Effector memory CD8-positive, alpha-beta T cell (primary cell): ENCODE measurements around the gene PER2.

Experiments
- ATAC-seq: fragments of 150-1000 bp; cut with Tn5 transposase; replicated peaks from 2 replicates; pipeline ENCODE4 v1.10.0; 2021; ENCODE audit warnings: mild to moderate bottlenecking, moderate library complexity
- DNase-seq, 3 experiments: peaks; one replicate each; pipeline ENCODE4 v3.0.0; 2021
- H3K27ac Mint-ChIP-seq, 2 donors: one replicate each; pipeline ENCODE4 v1.8.0; 2022; ENCODE audit warnings: mild to moderate bottlenecking in 2 of 2, mixed read lengths in 2 of 2, moderate library complexity in 2 of 2
- H3K27me3 Mint-ChIP-seq, 2 donors: one replicate each; pipeline ENCODE4 v1.8.0; 2022; ENCODE audit warnings: mixed read lengths in 2 of 2
- H3K36me3 Mint-ChIP-seq: one replicate; pipeline ENCODE4 v1.8.0; 2022; ENCODE audit warnings: mild to moderate bottlenecking, moderate library complexity, mixed read lengths; ENCODE audit not compliant: insufficient read depth
- H3K4me1 Mint-ChIP-seq, 2 donors: one replicate each; pipeline ENCODE4 v1.8.0; 2022; ENCODE audit warnings: low read depth in 2 of 2, mixed read lengths in 2 of 2
- H3K4me3 Mint-ChIP-seq, 2 donors: one replicate each; pipeline ENCODE4 v1.8.0; 2022; ENCODE audit warnings: mild to moderate bottlenecking in 2 of 2, mixed read lengths in 2 of 2, moderate library complexity in 2 of 2
- H3K9me3 Mint-ChIP-seq, 2 donors: one replicate each; pipeline ENCODE4 v1.8.0; 2022; ENCODE audit warnings: mixed read lengths in 2 of 2

The PER2 gene

DNA sequence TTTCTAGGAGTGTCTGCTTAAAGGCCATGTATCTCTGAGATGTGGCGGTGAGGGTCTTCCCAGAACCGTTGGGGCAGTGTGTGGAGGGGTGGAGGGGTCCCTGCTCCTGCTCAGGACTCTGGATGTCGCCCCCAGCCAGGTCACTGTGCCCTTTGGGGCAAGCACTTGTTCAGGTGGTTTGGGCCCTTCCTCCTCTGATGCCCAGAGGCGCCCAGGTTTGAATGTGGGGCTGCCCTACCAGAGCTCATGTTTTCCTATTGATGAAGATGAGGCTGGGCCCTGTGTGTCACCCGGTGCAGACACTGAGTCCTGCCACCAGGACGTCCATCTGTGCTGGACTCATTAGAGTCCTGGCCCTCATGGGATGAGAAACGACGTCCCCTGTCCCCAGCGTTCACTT lies 14.3 kb upstream of the PER2 start:
- Mint-ChIP-seq H3K9me3 (no peaks in the 10 kb centered on the region), H3K36me3 (no peaks in the 10 kb centered on the region), H3K27me3 (peaks cover 11 to 72% of the 10 kb centered on the region in 2 donors), H3K4me1 (peaks cover 0 to 2% of the 10 kb centered on the region in 2 donors), H3K27ac (no peak overlapping the region), H3K4me3 (no peak overlapping the region)
- no peak for DNase-seq
- no peak for ATAC-seq

- no peak for DNase-seq
- ATAC-seq = no peak
- Mint-ChIP-seq H3K9me3 (no peaks in the 10 kb centered on the region), H3K4me1 (peaks cover 0 to 2% of the 10 kb centered on the region in 2 donors), H3K27me3 (peaks cover 13 to 71% of the 10 kb centered on the region in 2 donors), H3K36me3 (no peaks in the 10 kb centered on the region), H3K27ac (no peak overlapping the region), H3K4me3 (no peak overlapping the region)
Measured at GRCh38 chr2:238302087-238302486, 13.7 kb upstream of the PER2 start.

DNA sequence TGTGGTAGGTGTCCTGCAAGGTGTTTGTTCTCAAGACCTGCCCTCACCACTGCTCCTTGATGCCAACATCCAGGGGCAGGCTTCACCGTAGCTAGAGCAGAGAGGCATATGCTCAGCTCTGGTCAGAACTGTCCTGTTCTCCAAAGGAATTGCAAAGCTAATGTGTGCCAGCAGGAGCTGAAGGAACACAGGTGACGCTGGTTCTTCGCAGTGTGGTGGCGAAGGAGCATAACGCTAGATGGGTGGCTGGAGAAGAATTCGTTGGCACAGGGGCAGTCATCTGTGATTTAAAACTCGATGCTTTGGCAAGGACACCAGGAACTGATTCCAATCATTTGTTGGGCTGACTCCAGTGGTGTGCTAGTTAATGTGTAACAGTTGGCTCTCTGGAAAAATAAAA lies 11.4 kb upstream of the PER2 start:
- Mint-ChIP-seq H3K4me1 (no peaks in the 10 kb centered on the region), H3K4me3 (no peak overlapping the region), H3K27me3 (peaks cover 24 to 71% of the 10 kb centered on the region in 2 donors), H3K9me3 (no peaks in the 10 kb centered on the region), H3K27ac (no peak overlapping the region), H3K36me3 (no peaks in the 10 kb centered on the region)
- DNase-seq (no peak), ATAC-seq (no peak)

- Mint-ChIP-seq H3K27me3 (peaks cover 16 to 57% of the 10 kb centered on the region in 2 donors), H3K4me1 (no peaks in the 10 kb centered on the region), H3K27ac (no peak overlapping the region), H3K9me3 (no peaks in the 10 kb centered on the region), H3K36me3 (no peaks in the 10 kb centered on the region), H3K4me3 (no peak overlapping the region)
- no peak for DNase-seq
- ATAC-seq = no peak
Measured at GRCh38 chr2:238296638-238297457, 8.4 kb upstream of the PER2 start.

- Mint-ChIP-seq H3K27me3 (peaks cover 15 to 53% of the 10 kb centered on the region in 2 donors), H3K27ac (no peak overlapping the region), H3K4me3 (no peak overlapping the region), H3K9me3 (no peaks in the 10 kb centered on the region), H3K36me3 (no peaks in the 10 kb centered on the region), H3K4me1 (peaks cover 3% of the 10 kb centered on the region in 2 donors)
- ATAC-seq (no peak), DNase-seq (no peak)
Measured at GRCh38 chr2:238295144-238296112, 7.0 kb upstream of the PER2 start.

DNA sequence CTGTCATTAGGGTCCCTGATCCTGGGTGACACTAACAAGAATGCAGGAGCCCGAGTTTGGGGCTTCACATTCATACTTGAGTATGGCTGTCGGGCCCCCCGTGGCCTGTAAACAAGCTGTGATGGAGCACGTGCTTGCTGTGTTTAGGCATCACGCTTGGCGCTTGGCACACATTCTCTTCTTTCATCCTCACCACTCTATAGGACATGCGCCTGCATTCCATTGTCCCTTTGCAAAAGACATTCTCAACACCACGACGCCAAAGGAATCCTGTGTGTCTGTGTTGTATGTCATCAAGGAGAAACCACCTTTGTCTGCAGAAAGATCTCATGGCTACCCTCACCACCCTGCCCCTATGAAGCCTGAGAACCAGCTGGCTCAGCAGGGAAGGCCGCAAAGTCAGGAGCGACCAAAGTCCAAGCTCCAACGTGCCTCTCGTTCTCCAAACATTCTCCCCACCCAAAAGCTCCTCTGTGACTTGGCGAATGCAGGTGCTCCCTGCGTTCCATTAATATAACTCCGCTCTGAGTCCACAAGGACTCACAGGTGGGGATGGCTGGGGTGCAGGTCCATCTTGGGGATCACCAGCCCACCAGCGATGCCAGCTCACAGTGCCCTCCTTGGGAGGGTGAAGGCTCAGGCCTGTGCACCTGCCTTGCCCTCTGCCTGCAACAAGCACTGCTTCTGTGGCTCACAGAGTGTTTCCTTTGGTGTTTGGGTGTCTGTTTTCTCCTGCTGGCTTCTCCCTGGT lies 6.2 kb upstream of the PER2 start:
- Mint-ChIP-seq H3K4me3 (no peak overlapping the region), H3K4me1 (peaks cover 12% of the 10 kb centered on the region in 2 donors), H3K9me3 (no peaks in the 10 kb centered on the region), H3K27ac (no peak overlapping the region), H3K27me3 (peaks cover 12 to 44% of the 10 kb centered on the region in 2 donors), H3K36me3 (peaks cover 5% of the 10 kb centered on the region)
- DNase-seq = no peak
- ATAC-seq = no peak

DNA sequence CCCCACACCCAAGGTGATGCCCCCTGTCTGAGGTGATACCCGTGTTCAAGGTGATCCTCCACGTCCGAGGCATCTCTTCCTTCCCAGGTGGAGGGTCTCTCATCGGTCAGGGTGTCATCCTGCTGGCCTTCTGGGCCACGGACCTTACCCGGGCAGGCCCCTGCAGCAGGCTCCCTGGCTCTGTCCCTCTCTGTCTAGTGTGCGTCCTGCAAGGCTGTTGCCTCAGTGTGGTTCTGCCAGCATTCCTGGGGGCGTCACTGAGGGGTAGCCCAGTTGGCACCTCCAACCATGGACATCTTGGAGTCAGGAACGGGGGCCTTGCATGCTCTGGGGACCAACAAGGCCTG lies 5.6 kb upstream of the PER2 start:
- Mint-ChIP-seq H3K9me3 (no peaks in the 10 kb centered on the region), H3K4me1 (peaks cover 17% of the 10 kb centered on the region in 2 donors), H3K36me3 (peaks cover 8% of the 10 kb centered on the region), H3K27ac (no peak overlapping the region), H3K4me3 (no peak overlapping the region), H3K27me3 (peaks cover 12 to 40% of the 10 kb centered on the region in 2 donors)
- ATAC-seq = no peak
- no peak for DNase-seq

- Mint-ChIP-seq H3K9me3 (no peaks in the 10 kb centered on the region), H3K4me3 (no peak overlapping the region), H3K27ac (peak overlapping the region in 1 of 2 donors; percentile 95), H3K36me3 (peaks cover 19% of the 10 kb centered on the region), H3K27me3 (peaks cover 7 to 19% of the 10 kb centered on the region in 2 donors), H3K4me1 (peaks cover 26 to 29% of the 10 kb centered on the region in 2 donors)
- DNase-seq (no peak), ATAC-seq (no peak)
Measured at GRCh38 chr2:238291550-238292281, 3.3 kb upstream of the PER2 start.

- ATAC-seq = no peak
- H3K4me1 Mint-ChIP-seq = peaks cover 26 to 31% of the 10 kb centered on the region in 2 donors
- peaks cover 22% of the 10 kb centered on the region for H3K36me3 Mint-ChIP-seq
- no peaks in the 10 kb centered on the region for H3K9me3 Mint-ChIP-seq
- H3K27me3 Mint-ChIP-seq = peaks cover 7 to 17% of the 10 kb centered on the region in 2 donors
- peak overlapping the region in 1 of 2 donors; percentile 87 for H3K4me3 Mint-ChIP-seq
- H3K27ac Mint-ChIP-seq = peak overlapping the region; percentile 95 to 97
- DNase-seq = no peak
Measured at GRCh38 chr2:238290715-238291549, 2.5 kb upstream of the PER2 start.

DNA sequence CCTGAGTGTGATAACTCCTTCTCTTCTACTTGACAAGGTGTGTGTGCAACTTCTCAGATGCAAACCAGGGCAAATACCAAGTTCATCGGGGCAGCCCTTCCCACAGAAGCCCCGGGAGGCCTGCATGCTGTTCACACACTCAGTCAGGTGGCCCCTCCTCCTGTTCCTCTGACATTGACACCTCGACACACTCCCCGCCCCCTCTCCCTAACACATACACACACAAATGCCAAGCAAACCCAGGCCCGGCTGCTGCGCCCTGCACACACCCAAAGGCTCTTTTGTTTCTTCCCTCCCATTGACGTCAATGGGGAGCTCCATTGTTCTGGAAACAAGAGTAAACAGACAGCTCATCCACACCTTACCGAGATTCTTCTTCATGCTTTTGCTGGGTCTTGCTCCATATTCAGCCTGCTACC lies 1.7 kb upstream of the PER2 start:
- Mint-ChIP-seq H3K36me3 (peaks cover 22% of the 10 kb centered on the region), H3K27ac (peak overlapping the region; percentile 95 to 97), H3K4me1 (peaks cover 26 to 31% of the 10 kb centered on the region in 2 donors), H3K9me3 (no peaks in the 10 kb centered on the region), H3K4me3 (peak overlapping the region; percentile 85 to 87), H3K27me3 (peaks cover 3 to 11% of the 10 kb centered on the region in 2 donors)
- DNase-seq (peak; percentile 49 to 64 (median 60)), ATAC-seq (peak; percentile 14)

GRCh38 chr2:238289574-238289973 lies 1.2 kb upstream of the PER2 start:
- Mint-ChIP-seq H3K27ac (peak overlapping the region; percentile 95 to 97), H3K36me3 (peaks cover 22% of the 10 kb centered on the region), H3K4me1 (peaks cover 26 to 31% of the 10 kb centered on the region in 2 donors), H3K27me3 (peaks cover 0 to 6% of the 10 kb centered on the region in 2 donors), H3K9me3 (no peaks in the 10 kb centered on the region), H3K4me3 (peak overlapping the region; percentile 85 to 87)
- DNase-seq (peak in 2 of 3 experiments; percentile 7), ATAC-seq (no peak)
